NCI-H1694 (cell line): ENCODE data around the gene AVL9.

Experiments
- DNase-seq: peaks from one replicate; lab custom pipeline; 2025; lab: John Stamatoyannopoulos, UW

AVL9 gene

GRCh38 chr7:32535162-32535702 is 39.9 kb downstream of the AVL9 start:
- DNase-seq: no peak

GRCh38 chr7:32536016-32536415 is 40.7 kb downstream of the AVL9 start:
- DNase-seq: no peak

GRCh38 chr7:32536585-32536984 is 41.3 kb downstream of the AVL9 start:
- DNase-seq: no peak

- DNase-seq: no peak
Observed at GRCh38 chr7:32537760-32538159, 42.5 kb downstream of the AVL9 start.

- no peak for DNase-seq
Observed at GRCh38 chr7:32539366-32539765, 44.1 kb downstream of the AVL9 start.

GRCh38 chr7:32539919-32540531 is 44.7 kb downstream of the AVL9 start:
- DNase-seq: no peak

GRCh38 chr7:32542595-32542994 is 47.3 kb downstream of the AVL9 start:
- DNase-seq: no peak

GRCh38 chr7:32559480-32559879 is 64.2 kb downstream of the AVL9 start:
- DNase-seq: no peak

GRCh38 chr7:32560075-32560474 is 64.8 kb downstream of the AVL9 start:
- no peak for DNase-seq

GRCh38 chr7:32561613-32562012 is 66.3 kb downstream of the AVL9 start:
- DNase-seq: no peak

GRCh38 chr7:32564542-32564941 is 69.3 kb downstream of the AVL9 start:
- DNase-seq: no peak

GRCh38 chr7:32569388-32570289 is 74.3 kb downstream of the AVL9 start:
- no peak for DNase-seq

- no peak for DNase-seq
Observed at GRCh38 chr7:32573110-32573687, 77.9 kb downstream of the AVL9 start.

GRCh38 chr7:32574626-32575025 is 79.3 kb downstream of the AVL9 start:
- no peak for DNase-seq

- DNase-seq: no peak
Observed at GRCh38 chr7:32577421-32577820, 82.1 kb downstream of the AVL9 start.

GRCh38 chr7:32579776-32580175 is 84.5 kb downstream of the AVL9 start:
- no peak for DNase-seq

- DNase-seq: no peak
Observed at GRCh38 chr7:32580646-32581045, 85.4 kb downstream of the AVL9 start.

GRCh38 chr7:32582036-32582435 is 86.7 kb downstream of the AVL9 start:
- no peak for DNase-seq

- DNase-seq: peak; percentile 72
Observed at GRCh38 chr7:32583791-32584190, 88.5 kb downstream of the AVL9 start.

- no peak for DNase-seq
Observed at GRCh38 chr7:32586291-32587221, 91.3 kb downstream of the AVL9 start.

- no peak for DNase-seq
Observed at GRCh38 chr7:32587411-32587948, 92.2 kb downstream of the AVL9 start.
